ENCODE results near the gene MBD3L4. TPM values are rescaled to one million over a fixed set of nuclear protein-coding genes. Genes with fewer than 3 reads are reported as not detected.
"Not testable (repeated sequence)": the region's sequence is repeated elsewhere in the genome, so short reads cannot be mapped to it uniquely, and the experiment has no call there.

The MBD3L4 gene
- total RNA-seq, 1 donor from 2014 or later: not detected

GRCh38 chr19:7067122-7067521 lies 27.1 kb upstream of the MBD3L4 start:
- H3K27me3 ChIP-seq; H3K27ac ChIP-seq; H3K9me3 ChIP-seq; DNase-seq (ENCODE audit: low spot score in 2 of 2); intact Hi-C loops (cut with DNase I); H3K4me3 ChIP-seq; H3K4me1 ChIP-seq: not testable (repeated sequence)
- H3K36me3 ChIP-seq: peaks cover 10 to 11% of the 10 kb centered on the region in 2 donors
- TF ChIP-seq, protein P1, sequence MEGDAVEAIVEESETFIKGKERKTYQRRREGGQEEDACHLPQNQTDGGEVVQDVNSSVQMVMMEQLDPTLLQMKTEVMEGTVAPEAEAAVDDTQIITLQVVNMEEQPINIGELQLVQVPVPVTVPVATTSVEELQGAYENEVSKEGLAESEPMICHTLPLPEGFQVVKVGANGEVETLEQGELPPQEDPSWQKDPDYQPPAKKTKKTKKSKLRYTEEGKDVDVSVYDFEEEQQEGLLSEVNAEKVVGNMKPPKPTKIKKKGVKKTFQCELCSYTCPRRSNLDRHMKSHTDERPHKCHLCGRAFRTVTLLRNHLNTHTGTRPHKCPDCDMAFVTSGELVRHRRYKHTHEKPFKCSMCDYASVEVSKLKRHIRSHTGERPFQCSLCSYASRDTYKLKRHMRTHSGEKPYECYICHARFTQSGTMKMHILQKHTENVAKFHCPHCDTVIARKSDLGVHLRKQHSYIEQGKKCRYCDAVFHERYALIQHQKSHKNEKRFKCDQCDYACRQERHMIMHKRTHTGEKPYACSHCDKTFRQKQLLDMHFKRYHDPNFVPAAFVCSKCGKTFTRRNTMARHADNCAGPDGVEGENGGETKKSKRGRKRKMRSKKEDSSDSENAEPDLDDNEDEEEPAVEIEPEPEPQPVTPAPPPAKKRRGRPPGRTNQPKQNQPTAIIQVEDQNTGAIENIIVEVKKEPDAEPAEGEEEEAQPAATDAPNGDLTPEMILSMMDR (IDR thresholded peaks at IDR 0.05): peak in 2 of 3 experiments; percentile 15 to 20

DNA sequence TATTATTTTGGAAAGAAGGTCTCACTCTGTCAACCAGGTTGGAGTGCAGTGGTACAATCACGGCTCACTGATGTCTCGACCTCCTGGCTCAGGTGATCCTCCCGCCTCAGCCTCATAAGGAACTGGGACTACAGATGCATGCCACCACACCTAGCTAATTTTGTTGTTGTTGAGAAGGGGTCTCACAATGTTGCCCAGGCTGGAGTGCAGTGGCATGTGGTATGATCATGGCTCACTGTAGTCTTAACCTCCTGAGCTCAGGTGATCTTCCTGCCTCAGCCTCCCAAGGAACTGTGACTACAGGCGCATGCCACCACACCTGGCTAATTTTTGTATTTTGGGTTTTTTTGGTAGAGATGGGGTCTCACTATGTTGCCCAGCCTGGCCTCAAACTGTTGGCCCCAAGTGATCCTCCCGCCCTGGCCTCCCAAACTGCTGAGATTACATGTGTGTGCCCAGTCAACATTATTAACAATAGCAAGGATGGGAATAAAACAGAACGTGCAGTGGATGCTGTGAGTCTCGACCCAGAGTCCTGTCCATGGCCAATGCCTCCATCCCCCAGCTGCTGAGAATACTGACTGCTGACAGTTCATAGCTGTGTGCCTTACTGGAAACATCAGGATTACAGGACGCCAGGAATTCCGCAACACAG lies 23.9 kb upstream of the MBD3L4 start:
- intact Hi-C loops (cut with DNase I): no loop called here
- no peaks in the 10 kb centered on the region for H3K27me3 ChIP-seq

GRCh38 chr19:7063339-7063738 lies 23.4 kb upstream of the MBD3L4 start:
- DNase-seq (ENCODE audit: low spot score in 2 of 2): no peak
- intact Hi-C loops (cut with DNase I): no loop called here
- Histone ChIP-seq H3K4me3 (no peak overlapping the region), H3K36me3 (no peaks in the 10 kb centered on the region), H3K27ac (no peak overlapping the region), H3K27me3 (no peaks in the 10 kb centered on the region), H3K9me3 (no peaks in the 10 kb centered on the region), H3K4me1 (no peaks in the 10 kb centered on the region)
- TF ChIP-seq, protein P1 (IDR thresholded peaks at IDR 0.05): no peak

More for the DNA sequence above, 23.9 kb upstream of the MBD3L4 start:
- H3K4me3 ChIP-seq: no peak overlapping the region
- H3K4me1 ChIP-seq: no peaks in the 10 kb centered on the region
- H3K9me3 ChIP-seq: no peaks in the 10 kb centered on the region
- no peaks in the 10 kb centered on the region for H3K36me3 ChIP-seq
- H3K27ac ChIP-seq: no peak overlapping the region
- TF ChIP-seq, protein P1 (IDR thresholded peaks at IDR 0.05): no peak
- no peak for DNase-seq (ENCODE audit: low spot score in 2 of 2)

- DNase-seq (ENCODE audit: low spot score in 2 of 2); H3K36me3 ChIP-seq; H3K9me3 ChIP-seq; H3K4me3 ChIP-seq; intact Hi-C loops (cut with DNase I); H3K27me3 ChIP-seq; H3K27ac ChIP-seq; H3K4me1 ChIP-seq: not testable (repeated sequence)
Observed at GRCh38 chr19:7059977-7060376, 20.0 kb upstream of the MBD3L4 start.

- H3K4me3 ChIP-seq; H3K27ac ChIP-seq; H3K36me3 ChIP-seq; H3K4me1 ChIP-seq; DNase-seq (ENCODE audit: low spot score in 2 of 2); H3K9me3 ChIP-seq; intact Hi-C loops (cut with DNase I); H3K27me3 ChIP-seq: not testable (repeated sequence)
Observed at GRCh38 chr19:7058576-7058975, 18.6 kb upstream of the MBD3L4 start, which contains the start of gene MBD3L3. MBD3L3 (minus strand) TSS chr19:7058676; CDS start chr19:7058605, 71 bp downstream.

GRCh38 chr19:7056371-7056770 lies 16.4 kb upstream of the MBD3L4 start:
- intact Hi-C loops (cut with DNase I); H3K27ac ChIP-seq; H3K9me3 ChIP-seq; H3K4me3 ChIP-seq; H3K27me3 ChIP-seq; DNase-seq (ENCODE audit: low spot score in 2 of 2); H3K36me3 ChIP-seq; H3K4me1 ChIP-seq: not testable (repeated sequence)

- H3K4me1 ChIP-seq; H3K36me3 ChIP-seq; H3K27me3 ChIP-seq; H3K9me3 ChIP-seq; H3K27ac ChIP-seq; intact Hi-C loops (cut with DNase I); H3K4me3 ChIP-seq; DNase-seq (ENCODE audit: low spot score in 2 of 2): not testable (repeated sequence)
Observed at GRCh38 chr19:7055679-7056078, 15.7 kb upstream of the MBD3L4 start.

- DNase-seq (ENCODE audit: low spot score in 2 of 2); intact Hi-C loops (cut with DNase I); H3K27me3 ChIP-seq; H3K36me3 ChIP-seq; H3K4me1 ChIP-seq; H3K27ac ChIP-seq; H3K4me3 ChIP-seq; H3K9me3 ChIP-seq: not testable (repeated sequence)
Observed at GRCh38 chr19:7054635-7055368, 14.8 kb upstream of the MBD3L4 start.

DNA sequence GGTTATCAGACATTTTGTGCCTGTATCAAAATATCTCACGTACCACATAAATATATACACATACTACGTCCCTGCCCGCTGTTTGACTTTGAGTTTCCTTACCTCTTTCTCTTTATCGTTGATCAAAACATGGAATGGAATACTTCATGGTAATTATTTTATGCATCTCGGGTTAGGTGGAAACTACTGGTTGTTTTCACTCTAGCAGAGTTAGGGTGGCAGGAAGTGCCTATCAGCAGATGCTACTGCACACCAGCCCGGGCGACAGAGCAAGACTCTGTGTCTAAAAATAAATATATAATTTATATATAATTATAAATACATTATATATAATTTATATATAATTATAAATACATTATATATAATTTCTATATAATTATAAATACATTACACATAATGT lies 12.9 kb upstream of the MBD3L4 start:
- H3K27ac ChIP-seq; intact Hi-C loops (cut with DNase I); H3K36me3 ChIP-seq; H3K9me3 ChIP-seq; H3K4me1 ChIP-seq; H3K27me3 ChIP-seq; DNase-seq (ENCODE audit: low spot score in 2 of 2); H3K4me3 ChIP-seq: not testable (repeated sequence)

- H3K27ac ChIP-seq; H3K27me3 ChIP-seq; DNase-seq (ENCODE audit: low spot score in 2 of 2); H3K4me3 ChIP-seq; intact Hi-C loops (cut with DNase I); H3K9me3 ChIP-seq; H3K36me3 ChIP-seq; H3K4me1 ChIP-seq: not testable (repeated sequence)
Observed at GRCh38 chr19:7051421-7051820, 11.4 kb upstream of the MBD3L4 start.

- H3K27ac ChIP-seq; H3K27me3 ChIP-seq; H3K36me3 ChIP-seq; intact Hi-C loops (cut with DNase I); H3K4me1 ChIP-seq; H3K4me3 ChIP-seq; DNase-seq (ENCODE audit: low spot score in 2 of 2); H3K9me3 ChIP-seq: not testable (repeated sequence)
Observed at GRCh38 chr19:7049021-7049420, 9.0 kb upstream of the MBD3L4 start, which contains the start of gene MBD3L2. MBD3L2 (plus strand) TSS chr19:7049321; CDS start chr19:7049374, 53 bp downstream.
